Measurements from ENCODE around the gene CD36. TPM values are rescaled to one million over a fixed set of nuclear protein-coding genes. Genes with fewer than 3 reads are reported as not detected.

The CD36 gene
- total RNA-seq, 1 donor from 2014 or later: not detected

GRCh38 chr7:80676404-80676803 lies 38.0 kb downstream of the CD36 start:
- Mint-ChIP-seq H3K36me3 (ENCODE audit: low read depth) (no peaks in the 10 kb centered on the region), H3K4me3 (no peak overlapping the region), H3K27ac (no peak overlapping the region), H3K9me3 (no peaks in the 10 kb centered on the region), H3K27me3 (no peaks in the 10 kb centered on the region), H3K4me1 (no peaks in the 10 kb centered on the region)
- intact Hi-C loops (cut with micrococcal nuclease): no loop called here
- no peak for DNase-seq

GRCh38 chr7:80677629-80678028 lies 39.2 kb downstream of the CD36 start:
- Mint-ChIP-seq H3K4me1 (no peaks in the 10 kb centered on the region), H3K4me3 (no peak overlapping the region), H3K27ac (no peak overlapping the region), H3K9me3 (no peaks in the 10 kb centered on the region), H3K36me3 (ENCODE audit: low read depth) (no peaks in the 10 kb centered on the region), H3K27me3 (no peaks in the 10 kb centered on the region)
- intact Hi-C loops (cut with micrococcal nuclease): no loop called here
- no peak for DNase-seq

- Mint-ChIP-seq H3K4me3 (no peak overlapping the region), H3K4me1 (no peaks in the 10 kb centered on the region), H3K9me3 (no peaks in the 10 kb centered on the region), H3K27me3 (no peaks in the 10 kb centered on the region), H3K36me3 (ENCODE audit: low read depth) (no peaks in the 10 kb centered on the region), H3K27ac (no peak overlapping the region)
- DNase-seq: no peak
- intact Hi-C loops (cut with micrococcal nuclease): no loop called here
These were observed 40.3 kb downstream of the CD36 start for GRCh38 chr7:80678707-80679106.

- no peak overlapping the region for H3K27ac Mint-ChIP-seq
- intact Hi-C loops (cut with micrococcal nuclease): no loop called here
- no peaks in the 10 kb centered on the region for H3K4me1 Mint-ChIP-seq
- H3K4me3 Mint-ChIP-seq: no peak overlapping the region
- H3K9me3 Mint-ChIP-seq: peaks cover 4% of the 10 kb centered on the region
- H3K36me3 Mint-ChIP-seq (ENCODE audit: low read depth): no peaks in the 10 kb centered on the region
- no peaks in the 10 kb centered on the region for H3K27me3 Mint-ChIP-seq
- no peak for DNase-seq
These were observed 41.8 kb downstream of the CD36 start for GRCh38 chr7:80679921-80680907.

- Mint-ChIP-seq H3K27me3 (no peaks in the 10 kb centered on the region), H3K27ac (no peak overlapping the region), H3K36me3 (ENCODE audit: low read depth) (no peaks in the 10 kb centered on the region), H3K9me3 (peaks cover 4% of the 10 kb centered on the region), H3K4me1 (no peaks in the 10 kb centered on the region), H3K4me3 (no peak overlapping the region)
- DNase-seq: no peak
- intact Hi-C loops (cut with micrococcal nuclease): no loop called here
These were observed 42.9 kb downstream of the CD36 start for GRCh38 chr7:80681272-80681885.

- H3K36me3 Mint-ChIP-seq (ENCODE audit: low read depth): no peaks in the 10 kb centered on the region
- no peak overlapping the region for H3K27ac Mint-ChIP-seq
- intact Hi-C loops (cut with micrococcal nuclease): no loop called here
- no peak for DNase-seq
- no peaks in the 10 kb centered on the region for H3K4me1 Mint-ChIP-seq
- H3K4me3 Mint-ChIP-seq: no peak overlapping the region
- H3K9me3 Mint-ChIP-seq: peaks cover 4% of the 10 kb centered on the region
- no peaks in the 10 kb centered on the region for H3K27me3 Mint-ChIP-seq
These were observed 44.3 kb downstream of the CD36 start for GRCh38 chr7:80682744-80683143.

- Mint-ChIP-seq H3K4me3 (no peak overlapping the region), H3K4me1 (no peaks in the 10 kb centered on the region), H3K27me3 (no peaks in the 10 kb centered on the region), H3K27ac (no peak overlapping the region), H3K9me3 (peaks cover 4% of the 10 kb centered on the region), H3K36me3 (ENCODE audit: low read depth) (no peaks in the 10 kb centered on the region)
- intact Hi-C loops (cut with micrococcal nuclease): no loop called here
- no peak for DNase-seq
These were observed 48.1 kb downstream of the CD36 start for GRCh38 chr7:80686576-80686975.

- H3K9me3 Mint-ChIP-seq: peaks cover under 1% of the 10 kb centered on the region
- H3K4me3 Mint-ChIP-seq: no peak overlapping the region
- H3K27me3 Mint-ChIP-seq: no peaks in the 10 kb centered on the region
- H3K4me1 Mint-ChIP-seq: no peaks in the 10 kb centered on the region
- no peaks in the 10 kb centered on the region for H3K36me3 Mint-ChIP-seq (ENCODE audit: low read depth)
- H3K27ac Mint-ChIP-seq: no peak overlapping the region
- DNase-seq: no peak
- intact Hi-C loops (cut with micrococcal nuclease): loop anchor here (1.0 kb wide), 1 partner anchor 771 kb away; no protein-coding TSS in a partner anchor
These were observed 60.7 kb downstream of the CD36 start for GRCh38 chr7:80699045-80699638.

GRCh38 chr7:80699721-80700256 lies 61.3 kb downstream of the CD36 start:
- Mint-ChIP-seq H3K4me1 (no peaks in the 10 kb centered on the region), H3K4me3 (no peak overlapping the region), H3K9me3 (no peaks in the 10 kb centered on the region), H3K36me3 (ENCODE audit: low read depth) (no peaks in the 10 kb centered on the region), H3K27me3 (no peaks in the 10 kb centered on the region), H3K27ac (no peak overlapping the region)
- intact Hi-C loops (cut with micrococcal nuclease): loop anchor here (1.0 kb wide), 1 partner anchor 771 kb away; no protein-coding TSS in a partner anchor
- no peak for DNase-seq

GRCh38 chr7:80703272-80703671 lies 64.8 kb downstream of the CD36 start:
- intact Hi-C loops (cut with micrococcal nuclease): no loop called here

GRCh38 chr7:80705130-80705781 lies 66.8 kb downstream of the CD36 start:
- no peaks in the 10 kb centered on the region for H3K27me3 Mint-ChIP-seq
- no peak overlapping the region for H3K4me3 Mint-ChIP-seq
- no peaks in the 10 kb centered on the region for H3K9me3 Mint-ChIP-seq
- no peak overlapping the region for H3K27ac Mint-ChIP-seq
- intact Hi-C loops (cut with micrococcal nuclease): no loop called here
- no peaks in the 10 kb centered on the region for H3K36me3 Mint-ChIP-seq (ENCODE audit: low read depth)
- no peaks in the 10 kb centered on the region for H3K4me1 Mint-ChIP-seq
- DNase-seq: no peak

More at GRCh38 chr7:80703272-80703671, 64.8 kb downstream of the CD36 start:
- no peak overlapping the region for H3K4me3 Mint-ChIP-seq
- no peak for DNase-seq
- H3K9me3 Mint-ChIP-seq: no peaks in the 10 kb centered on the region
- H3K36me3 Mint-ChIP-seq (ENCODE audit: low read depth): no peaks in the 10 kb centered on the region
- H3K4me1 Mint-ChIP-seq: no peaks in the 10 kb centered on the region
- no peak overlapping the region for H3K27ac Mint-ChIP-seq
- no peaks in the 10 kb centered on the region for H3K27me3 Mint-ChIP-seq

- no peaks in the 10 kb centered on the region for H3K36me3 Mint-ChIP-seq (ENCODE audit: low read depth)
- H3K4me3 Mint-ChIP-seq: no peak overlapping the region
- no peak for DNase-seq
- no peaks in the 10 kb centered on the region for H3K4me1 Mint-ChIP-seq
- no peaks in the 10 kb centered on the region for H3K9me3 Mint-ChIP-seq
- H3K27me3 Mint-ChIP-seq: no peaks in the 10 kb centered on the region
- no peak overlapping the region for H3K27ac Mint-ChIP-seq
- intact Hi-C loops (cut with micrococcal nuclease): no loop called here
These were observed 68.9 kb downstream of the CD36 start for GRCh38 chr7:80707318-80707717.

- Mint-ChIP-seq H3K4me3 (no peak overlapping the region), H3K4me1 (no peaks in the 10 kb centered on the region), H3K27ac (no peak overlapping the region), H3K27me3 (no peaks in the 10 kb centered on the region), H3K9me3 (no peaks in the 10 kb centered on the region), H3K36me3 (ENCODE audit: low read depth) (no peaks in the 10 kb centered on the region)
- DNase-seq: no peak
- intact Hi-C loops (cut with micrococcal nuclease): no loop called here
These were observed 69.7 kb downstream of the CD36 start for GRCh38 chr7:80708123-80708522.

Data from activated CD4-positive, alpha-beta T cell treated with anti-CD3 and anti-CD28 coated beads, Interleukin-2, amount 10 ng/mL, durations not matched to agents 24 days and 14 days (primary cell).